ENCODE results near the gene SLC9A6. TPM values are rescaled to one million over a fixed set of nuclear protein-coding genes. Genes with fewer than 3 reads are reported as not detected.

SLC9A6 gene
- total and polyA plus RNA-seq, 10 of the 15 experiments (the other 5 are each of a cell fraction or from before 2014, with no cell fraction given) = 4.5 to 14.6 (median 10.7) TPM

- TF ChIP-seq PBX3 (IDR thresholded peaks at IDR 0.05; ENCODE audit: insufficient replicate concordance, low read depth, low read length) = no peak
- no peak for TF ChIP-seq ATF3 (IDR thresholded peaks at IDR 0.05; ENCODE audit: borderline replicate concordance, extremely low read depth, low read depth, low read length)
- TF ChIP-seq TARDBP (IDR thresholded peaks at IDR 0.05; ENCODE audit: borderline replicate concordance) = no peak
- TF ChIP-seq MEF2A (IDR thresholded peaks at IDR 0.05; ENCODE audit: insufficient read depth, low read depth, low read length) = no peak
- TF ChIP-seq MYC (IDR thresholded peaks at IDR 0.05; ENCODE audit: insufficient read depth, insufficient read length, insufficient replicate concordance, low read length, severe bottlenecking) = no peak
- TF ChIP-seq MTA3 (IDR thresholded peaks at IDR 0.05; ENCODE audit: borderline replicate concordance, low read length) = no peak
- TF ChIP-seq PAX5 (IDR thresholded peaks at IDR 0.05; ENCODE audit: borderline replicate concordance, low read depth, low read length) = no peak
- TF ChIP-seq BACH1 (IDR thresholded peaks at IDR 0.05; ENCODE audit: borderline replicate concordance) = no peak
Observed at GRCh38 chrX:136061286-136061685, 76.1 kb downstream of the SLC9A6 start (continued).

GRCh38 chrX:136061696-136062095 is 76.5 kb downstream of the SLC9A6 start:
- Histone ChIP-seq H3K9ac (ENCODE audit: control insufficient read depth, insufficient read depth, low read length) (no peak overlapping the region), H3K36me3 (ENCODE audit: control insufficient read depth in 2 of 2, insufficient read depth in 2 of 2, low read length in 1 of 2) (no peaks in the 10 kb centered on the region), H3K27ac (ENCODE audit: control insufficient read depth, insufficient read depth) (no peak overlapping the region), H4K20me1 (ENCODE audit: control insufficient read depth, insufficient read depth) (no peaks in the 10 kb centered on the region), H3K4me3 (no peak overlapping the region), H3K4me2 (ENCODE audit: control insufficient read depth, insufficient read depth) (no peak overlapping the region), H3K27me3 (replicated peaks in 1 of 2; ENCODE audit: control insufficient read depth in 2 of 2, insufficient read depth in 2 of 2, low read length in 1 of 2) (no peaks in the 10 kb centered on the region), H3K4me1 (ENCODE audit: control insufficient read depth, insufficient read depth, low read length) (no peaks in the 10 kb centered on the region), H3K79me2 (ENCODE audit: control insufficient read depth, insufficient read depth, low read length) (no peaks in the 10 kb centered on the region), H3K9me3 (replicated peaks; ENCODE audit: control insufficient read depth, insufficient read depth, low read length) (no peaks in the 10 kb centered on the region), H2AFZ (ENCODE audit: control insufficient read depth, low read depth, low read length) (no peak overlapping the region)
- SMC1A ChIA-PET (ENCODE audit: uncharacterized antibody, unreplicated experiment) = no interaction called here
- TF ChIP-seq GATAD2B (conservative IDR thresholded peaks at IDR 0.05; ENCODE audit: low read depth) = no peak
- no peak for TF ChIP-seq ZBTB4 (CRISPR knock-in tag; IDR thresholded peaks at IDR 0.05)
- WGBS (ENCODE audit: insufficient coverage, insufficient replicate concordance, low lambda C conversion rate, missing lambda C conversion rate) = 43% methylated on average over 5 of the region's 5 CpGs
- RAD21 ChIA-PET (ENCODE audit: unreplicated experiment) = no interaction called here
- ATAC-seq (no peak), DNase-seq (ENCODE audit: low read depth, low spot score) (no peak), FAIRE-seq (no peak)
- POLR2A ChIA-PET = no interaction called here
- in situ Hi-C loops (cut with MboI) (no loop called here), intact Hi-C loops (cut with micrococcal nuclease; ENCODE audit: unreplicated experiment) (no loop called here)
- CTCF ChIA-PET = no interaction called here
- BruUV-seq (replicated peaks) = no TSS peak

All from GM12878 (cell line).